NOMO-1 (cell line): ENCODE results near the gene WFDC1.

Source experiments
- DNase-seq, 2 experiments: peaks; one replicate each; lab custom pipeline; 2025; ENCODE audit not compliant: unreplicated experiment in 2 of 2; lab: John Stamatoyannopoulos, UW

The WFDC1 gene

DNA sequence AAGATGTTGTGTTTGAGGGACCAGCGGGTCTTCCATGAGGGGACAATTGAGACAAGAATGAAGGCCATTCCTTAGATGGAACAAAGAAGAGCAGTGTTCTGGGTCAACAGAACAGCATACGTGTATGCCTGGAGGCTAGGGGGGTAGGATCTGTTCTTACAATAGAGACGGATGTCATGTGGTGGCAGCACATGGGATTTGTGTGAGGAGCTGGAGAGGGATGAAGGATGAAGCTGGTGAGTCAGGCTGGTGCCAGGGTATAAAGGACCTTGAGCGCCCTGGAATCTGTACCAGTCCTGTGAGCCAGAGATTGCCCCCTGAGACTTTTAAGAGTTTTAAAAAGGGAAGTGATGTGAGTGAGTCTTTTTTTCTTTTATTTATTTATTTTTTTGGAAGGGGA, 22.8 kb upstream of the WFDC1 start:
- no peak for DNase-seq

DNA sequence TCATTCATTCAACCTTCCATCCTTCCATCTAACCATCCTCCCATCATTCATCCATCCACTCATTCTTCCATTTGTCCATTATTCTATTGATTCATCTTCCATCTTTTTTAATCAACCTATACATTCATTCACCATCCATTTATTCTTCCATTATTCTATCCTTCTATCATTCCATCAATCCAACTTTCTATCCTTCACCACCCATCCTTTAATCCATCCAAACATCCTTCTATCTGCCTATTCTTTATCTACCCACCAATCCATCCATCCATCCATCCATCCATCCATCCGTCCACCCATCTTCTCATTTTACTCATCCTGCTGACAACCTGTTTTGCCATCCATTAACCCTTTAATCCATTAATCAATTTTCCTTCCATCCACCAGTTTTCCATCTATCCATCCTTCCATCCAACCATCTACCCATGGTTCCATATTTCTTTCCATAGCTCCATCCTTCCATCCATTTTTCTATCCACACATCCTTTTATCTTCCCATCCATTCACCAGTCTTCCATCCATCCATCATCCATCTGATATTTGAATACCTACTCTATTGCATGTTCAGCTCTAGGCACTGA, 21.8 kb upstream of the WFDC1 start:
- no peak for DNase-seq

DNA sequence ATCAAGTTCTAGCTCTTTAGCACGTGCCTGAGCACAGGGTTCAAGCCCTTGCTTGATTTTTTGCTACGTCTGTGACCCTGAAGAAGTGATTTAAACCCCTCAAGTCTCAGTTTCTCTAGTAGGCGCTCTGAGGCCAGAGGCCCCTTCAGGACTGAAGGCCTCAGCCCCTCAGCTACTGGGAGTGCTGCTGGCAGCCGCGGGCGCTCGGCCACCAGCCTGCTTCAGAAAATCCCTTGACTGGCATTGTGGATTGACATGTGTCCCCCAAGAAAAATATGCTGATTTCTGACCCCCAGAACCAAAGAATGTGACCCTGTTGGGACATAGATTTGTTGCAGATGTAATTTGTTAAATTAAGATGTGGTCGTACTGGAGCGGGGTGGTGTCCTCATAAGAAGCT, 20.2 kb upstream of the WFDC1 start:
- no peak for DNase-seq

DNA sequence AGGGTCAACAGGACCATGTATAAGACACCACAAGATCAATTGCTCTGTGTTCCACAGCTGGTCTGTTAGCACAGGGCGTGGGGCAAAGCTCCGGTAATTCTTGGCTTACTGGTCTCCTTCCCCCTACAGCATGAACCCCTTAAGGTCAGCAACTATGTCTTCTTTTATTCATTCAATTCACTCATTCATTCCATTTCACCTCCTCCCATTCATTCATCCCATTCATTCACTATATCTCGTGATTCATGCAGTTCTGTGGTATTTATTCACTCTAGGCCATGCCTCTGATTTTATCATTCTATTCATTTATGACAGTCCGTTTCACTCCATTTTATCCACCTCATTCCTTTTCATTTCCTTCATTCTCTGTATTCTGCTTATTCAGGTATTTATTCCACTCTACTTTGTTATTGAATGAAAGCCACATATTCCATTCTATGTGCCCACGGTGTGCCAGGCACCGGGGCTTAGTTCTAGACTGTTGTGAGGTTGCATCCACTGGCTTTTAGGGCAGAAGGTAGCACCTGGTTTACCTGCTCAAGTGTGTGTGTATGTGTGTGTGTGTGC, 19.0 kb upstream of the WFDC1 start:
- no peak for DNase-seq

DNA sequence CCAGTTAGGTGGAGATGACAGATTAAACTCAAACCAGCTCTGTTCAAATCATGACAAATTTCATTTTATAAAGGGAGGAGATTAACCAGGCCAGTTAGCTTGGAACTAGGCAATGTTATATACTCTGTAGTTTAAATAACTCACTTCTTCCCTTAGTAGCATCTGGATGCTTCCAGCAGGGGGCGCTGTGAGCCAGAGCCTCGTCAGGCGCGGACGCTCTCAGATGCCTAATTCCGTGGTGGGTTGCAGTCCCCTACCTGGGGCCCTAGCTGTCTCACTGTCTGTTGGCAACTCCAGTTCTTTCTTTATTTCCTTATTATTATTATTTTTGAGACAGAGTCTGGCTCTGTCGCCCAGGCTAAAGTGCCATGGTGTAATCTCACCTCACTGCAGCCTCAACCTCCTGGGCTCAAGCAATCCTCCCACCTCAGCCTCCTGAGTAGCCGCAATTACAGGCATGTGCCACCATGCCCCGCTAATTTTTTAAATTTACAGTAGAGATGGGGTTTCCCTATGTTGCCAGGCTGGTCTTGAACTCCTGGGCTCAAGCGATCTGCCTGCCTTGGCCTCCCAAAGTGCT, 17.3 kb upstream of the WFDC1 start:
- peak; percentile 40 to 53 for DNase-seq

DNA sequence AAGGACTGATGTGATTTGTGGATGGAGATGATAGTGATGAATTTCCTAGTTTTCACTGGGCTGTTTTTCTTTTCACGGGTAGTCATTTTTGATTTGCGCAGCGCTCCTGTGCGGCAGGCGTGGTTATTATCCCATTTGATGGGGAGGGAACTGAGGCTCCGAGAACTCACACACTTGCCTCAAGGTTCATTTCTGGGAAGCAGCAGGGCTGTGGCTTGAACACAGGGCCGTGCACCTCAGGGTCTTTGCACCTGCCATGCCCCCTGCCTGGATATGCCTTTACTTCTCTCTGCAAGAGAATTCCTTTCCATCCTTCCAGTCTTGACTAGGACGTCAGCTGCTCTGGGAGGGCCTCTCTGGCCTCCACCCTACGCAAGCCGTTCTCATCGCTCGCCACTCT, 16.3 kb upstream of the WFDC1 start:
- DNase-seq, result no peak

DNA sequence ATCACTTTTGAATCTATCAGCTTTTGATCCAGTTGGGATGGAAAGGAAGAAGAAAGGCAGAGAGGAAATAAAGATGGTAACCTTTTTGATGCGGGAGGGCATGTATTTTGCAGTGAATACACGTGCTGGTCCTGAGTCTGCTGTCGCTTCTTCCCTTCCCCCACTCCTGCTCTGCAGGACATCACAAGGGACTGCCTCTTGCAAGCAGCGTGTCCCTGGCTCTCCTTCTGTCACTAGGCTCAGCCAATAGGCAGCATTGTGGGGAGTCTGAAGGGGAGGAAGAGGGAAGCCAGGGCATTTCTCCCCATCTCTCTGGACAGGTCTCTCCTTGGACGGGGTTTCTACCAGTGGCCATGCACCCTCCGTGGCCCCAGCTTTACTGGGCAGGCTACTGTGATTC, 15.7 kb upstream of the WFDC1 start:
- DNase-seq, result no peak

DNA sequence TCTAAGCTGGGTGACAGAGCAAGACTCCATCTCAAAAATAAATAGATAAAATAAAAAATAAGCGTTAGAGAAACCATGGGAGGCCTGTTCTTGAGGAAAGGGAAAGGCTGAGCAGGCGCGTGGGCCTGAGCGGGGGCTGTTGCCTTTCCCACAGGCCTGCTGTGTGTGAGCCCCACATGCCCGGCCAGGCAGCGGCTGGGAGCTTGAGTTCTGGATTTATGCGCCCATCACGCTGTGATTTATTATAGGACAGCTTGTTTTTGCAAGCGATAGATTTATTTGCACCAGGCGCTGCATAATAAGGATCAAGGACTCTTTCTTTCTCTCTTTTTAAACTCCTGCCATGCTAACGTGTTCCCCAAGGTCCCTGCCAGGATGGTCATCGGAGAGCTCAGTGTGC, 14.8 kb upstream of the WFDC1 start:
- DNase-seq, result no peak

DNA sequence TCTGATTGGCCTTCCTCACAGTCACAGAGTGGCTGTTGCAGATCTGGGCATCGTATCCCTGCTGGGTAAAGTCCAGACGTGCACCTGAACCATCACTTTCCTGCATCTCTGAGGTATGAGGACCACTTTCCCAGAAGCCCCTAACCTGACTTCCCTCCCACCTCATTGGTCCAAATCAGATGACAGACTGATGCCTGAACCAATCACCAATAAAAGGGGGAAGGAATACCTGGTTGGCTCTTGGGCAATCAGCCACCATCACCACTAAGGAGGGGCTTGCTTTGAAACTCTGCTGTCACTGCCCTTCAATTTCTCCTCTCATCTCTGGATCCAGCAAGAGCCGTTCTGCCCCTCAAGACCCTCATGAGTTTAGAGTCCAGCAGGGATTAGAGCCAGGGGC, 13.6 kb upstream of the WFDC1 start:
- DNase-seq, result no peak

DNA sequence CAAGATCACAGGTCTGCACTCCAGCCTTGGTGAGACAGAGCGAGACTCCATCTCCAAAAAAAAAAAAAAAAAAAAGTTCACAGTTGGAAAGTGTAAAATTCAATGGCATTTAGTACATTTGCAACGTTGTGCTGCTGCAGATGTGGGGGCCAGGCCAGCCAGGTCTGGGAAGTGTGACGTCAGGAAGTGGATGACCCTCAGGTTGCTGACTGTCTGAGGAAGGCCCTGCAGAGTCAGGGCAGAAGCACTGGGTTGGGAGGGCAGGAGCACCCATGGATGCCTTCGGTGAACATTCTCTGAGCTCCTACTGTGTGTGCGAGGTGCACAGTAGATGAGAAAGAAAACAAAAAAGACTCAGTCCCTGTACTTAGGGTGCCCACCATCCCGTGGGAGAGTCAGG, 12.1 kb upstream of the WFDC1 start:
- DNase-seq, result no peak

DNA sequence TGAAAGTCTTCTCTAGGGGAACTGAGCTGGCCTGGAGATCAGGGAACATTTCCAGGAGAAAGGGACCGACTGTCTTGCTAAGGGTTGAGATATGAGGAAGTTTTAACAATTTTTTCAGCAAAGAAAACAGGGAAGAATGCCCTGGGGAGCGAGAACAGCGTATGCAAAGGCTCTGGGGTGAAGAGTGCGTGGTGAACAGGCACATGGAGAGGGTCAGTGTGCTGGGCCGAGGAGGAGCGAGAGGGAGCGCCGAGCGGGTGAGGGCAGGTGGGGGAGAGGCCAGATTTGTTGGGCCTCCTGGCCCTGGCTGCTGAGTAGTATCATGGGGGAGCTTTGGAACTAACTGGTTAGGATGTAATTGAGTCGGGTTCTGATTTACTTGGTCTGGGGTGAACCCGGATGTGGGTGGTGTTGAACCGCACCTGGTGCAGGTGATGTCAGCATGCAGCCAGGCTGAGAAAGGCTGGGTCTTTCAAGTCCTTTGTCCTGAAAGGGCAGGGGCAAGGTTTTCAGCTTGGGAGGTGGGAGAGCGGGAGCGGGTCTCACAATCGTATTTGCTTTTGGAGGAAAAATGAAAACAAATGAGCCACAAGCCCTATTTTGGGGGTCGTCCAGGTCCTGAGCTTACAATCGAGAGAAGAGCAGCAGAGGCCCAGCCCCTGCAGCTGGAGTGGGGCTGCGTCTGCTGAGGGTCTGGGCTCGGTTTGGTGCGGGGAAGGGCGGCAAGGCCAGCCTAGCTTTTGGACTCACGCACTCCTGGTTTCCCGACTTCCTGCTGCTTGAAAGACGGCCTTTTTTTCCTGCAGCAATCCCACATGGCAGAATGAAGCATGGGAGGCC, 11.1 kb upstream of the WFDC1 start:
- no peak for DNase-seq

DNA sequence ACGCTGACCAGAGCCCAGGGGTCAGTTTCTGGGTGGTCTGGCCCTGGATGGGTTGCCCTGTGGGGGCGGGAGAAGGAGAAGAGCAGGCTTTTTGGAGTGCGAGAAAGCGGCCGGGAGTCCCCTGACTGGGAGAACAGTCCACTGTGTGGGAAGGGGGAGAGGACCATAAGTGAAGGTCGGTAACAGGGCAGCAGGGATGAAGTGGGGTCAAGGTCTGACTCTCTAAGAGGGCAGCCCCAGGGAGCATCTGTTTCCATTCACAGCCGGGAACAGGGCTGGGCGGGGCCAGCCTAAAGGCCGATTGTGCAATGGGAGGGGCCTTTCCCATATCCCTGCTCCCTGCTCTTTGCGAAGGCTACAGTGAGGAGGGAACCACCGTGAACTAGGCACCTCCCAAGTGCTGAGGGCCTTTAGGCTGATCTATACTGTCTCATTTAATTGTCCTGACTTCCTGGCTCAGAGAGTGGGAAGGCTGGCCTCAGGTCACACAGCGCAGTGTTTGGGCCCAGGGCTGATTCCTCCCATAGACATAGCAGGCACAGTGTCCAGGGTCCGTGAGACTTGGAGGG, 10.4 kb upstream of the WFDC1 start:
- DNase-seq, result no peak

DNA sequence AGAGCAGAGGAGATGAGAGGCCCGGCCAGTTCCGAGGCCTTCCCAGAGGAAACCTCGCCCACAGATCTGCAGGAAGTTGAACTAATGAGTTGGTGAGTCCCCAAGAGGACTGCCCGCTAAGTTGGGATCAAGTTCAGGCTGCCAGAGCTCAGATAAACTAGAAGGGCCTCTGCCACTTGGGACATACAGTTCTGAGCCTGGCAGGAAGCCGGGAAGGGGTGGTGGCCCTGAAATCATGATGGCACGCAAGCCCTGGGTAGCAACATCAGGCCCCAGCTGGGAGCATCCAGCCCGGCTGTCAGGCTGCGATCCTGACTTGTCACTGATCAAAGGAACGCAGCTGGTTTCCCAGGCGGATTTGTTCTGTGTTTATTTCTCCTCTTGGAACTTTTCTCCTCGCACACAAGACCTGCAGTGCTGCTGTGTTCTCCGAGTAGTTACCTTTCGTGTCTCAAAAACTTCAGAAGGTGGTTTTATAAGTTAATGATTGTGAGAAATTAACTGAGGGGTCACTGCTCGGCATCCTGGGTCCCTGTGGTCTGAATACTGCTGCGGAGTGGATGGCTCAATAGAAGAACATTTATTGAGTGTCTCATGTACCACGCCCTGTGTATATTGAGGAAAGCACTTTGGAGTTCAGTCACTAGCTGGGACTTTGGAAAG, 8.0 kb upstream of the WFDC1 start:
- no peak for DNase-seq

DNA sequence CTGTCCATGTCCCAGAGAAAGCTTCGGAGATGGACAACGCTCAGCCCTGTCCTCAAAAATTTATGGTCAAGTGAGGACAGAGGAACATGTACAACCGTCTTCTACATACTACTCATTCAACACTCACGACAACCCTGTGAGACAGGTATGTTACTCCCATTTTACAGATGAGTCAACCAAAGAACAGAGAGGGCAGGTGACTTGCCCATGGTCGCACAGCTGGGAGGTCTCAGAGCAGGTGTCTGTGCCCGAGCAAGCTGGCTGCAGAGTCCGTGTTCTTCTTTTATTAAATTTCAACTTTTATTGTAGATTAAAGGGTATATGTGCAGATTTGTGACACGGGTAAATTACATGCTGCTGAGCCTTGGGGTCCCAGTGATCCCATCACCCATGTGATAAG, 5.8 kb upstream of the WFDC1 start:
- DNase-seq, result no peak

DNA sequence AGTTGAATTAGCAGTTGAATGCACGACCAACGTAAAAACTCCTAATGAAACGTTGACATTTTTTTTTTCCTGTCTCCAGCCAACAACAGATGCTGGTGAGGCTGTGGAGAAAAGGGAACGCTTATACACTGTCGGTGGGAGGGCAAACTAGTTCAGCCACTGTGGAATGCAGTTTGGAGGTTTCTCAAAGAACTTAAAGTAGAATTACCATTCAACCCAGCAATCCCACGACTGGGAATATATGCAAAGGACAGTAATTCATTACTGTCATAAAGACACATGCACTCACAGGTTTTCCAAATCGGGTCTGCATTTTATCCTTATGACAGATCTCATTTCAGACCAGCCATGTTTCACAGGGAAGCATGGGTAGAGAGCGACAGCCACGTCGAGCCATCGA, 3.5 kb upstream of the WFDC1 start:
- DNase-seq, result no peak

DNA sequence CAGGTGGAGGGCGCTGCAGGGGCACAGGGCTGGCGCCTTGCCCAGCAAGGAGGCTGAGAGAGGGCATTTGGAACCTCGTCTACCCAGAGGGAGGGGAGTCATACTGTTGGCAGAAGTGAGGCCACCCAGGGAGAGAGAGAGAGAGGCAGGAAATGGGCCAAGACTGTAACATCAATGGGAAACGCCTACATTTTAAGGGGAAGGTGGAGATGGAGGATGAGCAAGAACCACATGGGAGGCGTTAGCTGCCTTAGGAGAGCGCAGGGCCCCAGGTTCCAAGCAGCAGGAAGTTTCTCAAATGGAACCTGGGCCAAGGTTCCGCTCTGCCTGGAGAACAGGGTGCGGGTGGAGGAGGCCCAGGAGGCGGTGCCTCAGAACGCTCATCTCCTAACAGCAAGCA, 2.7 kb upstream of the WFDC1 start:
- DNase-seq, result peak; percentile 24 to 25

DNA sequence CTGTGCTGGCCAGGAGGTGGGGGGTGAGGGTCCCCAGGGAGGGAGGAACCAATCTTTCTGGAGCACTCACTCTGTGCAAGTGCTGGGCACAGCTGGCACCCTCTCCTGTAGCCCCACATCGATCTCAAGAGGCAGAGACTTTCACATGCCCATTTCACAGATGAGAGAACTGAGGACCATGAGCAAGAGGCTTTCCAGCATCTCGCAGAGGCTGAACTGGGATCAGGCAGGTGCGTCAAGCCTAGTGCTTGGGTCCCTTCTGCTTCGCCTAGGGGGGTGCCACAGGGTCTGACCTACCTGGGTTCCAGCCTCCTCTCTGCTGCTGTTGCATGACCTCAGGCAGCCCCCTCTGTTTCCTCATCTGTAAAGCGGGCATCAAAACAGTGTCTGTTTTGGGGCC, 1.3 kb upstream of the WFDC1 start:
- no peak for DNase-seq

DNA sequence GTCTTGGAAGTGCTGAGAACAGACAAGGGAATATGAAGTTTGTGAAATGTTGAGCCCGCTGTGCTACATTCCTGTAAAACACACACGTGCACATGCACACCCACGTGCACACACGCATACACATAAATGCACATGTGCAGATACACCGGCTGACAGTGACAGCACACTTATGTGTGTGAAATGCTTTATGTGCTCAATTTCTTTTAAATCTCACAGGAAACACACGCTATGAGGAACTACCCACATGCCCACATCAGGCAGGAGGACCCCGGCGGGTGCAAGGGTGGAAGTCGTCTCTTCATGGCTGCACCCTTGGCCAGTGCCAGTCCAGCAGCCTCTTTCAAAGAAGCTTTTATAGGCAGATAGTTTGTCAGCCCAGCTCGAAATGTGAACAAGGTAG, 561 bp upstream of the WFDC1 start:
- peak in 1 of 2 experiments; percentile 19 for DNase-seq

DNA sequence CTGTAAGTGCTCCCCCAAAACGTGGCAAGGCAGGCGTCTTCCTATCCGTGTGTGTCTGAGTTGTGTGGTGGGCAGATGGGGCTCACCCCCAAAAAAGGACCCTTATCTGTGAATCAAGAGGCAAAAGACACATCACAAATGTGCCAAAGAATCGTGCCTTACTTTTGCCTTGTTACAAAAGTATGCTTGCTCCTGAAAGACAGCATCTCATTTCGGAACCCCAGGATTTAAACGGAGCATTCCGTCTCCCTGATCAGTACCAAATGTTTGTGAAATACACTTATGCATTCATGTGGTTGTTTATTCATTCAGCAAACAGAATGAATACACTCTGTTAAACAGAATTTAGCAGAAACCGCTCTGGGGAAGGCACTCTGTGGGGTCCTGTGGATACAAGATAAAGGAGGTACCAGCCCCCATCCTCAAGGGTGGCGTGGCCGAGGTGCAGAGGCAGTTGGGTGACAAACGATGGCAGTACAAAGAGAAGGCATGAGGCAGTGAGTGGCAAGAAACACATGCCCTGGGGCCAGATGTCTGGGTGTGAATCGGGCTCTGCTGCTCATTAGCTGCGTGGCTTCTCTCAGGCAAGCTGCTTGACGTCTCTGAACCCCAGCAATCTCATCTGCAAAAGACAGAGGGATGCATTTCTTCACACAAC, 654 bp downstream of the WFDC1 start:
- DNase-seq, result no peak

DNA sequence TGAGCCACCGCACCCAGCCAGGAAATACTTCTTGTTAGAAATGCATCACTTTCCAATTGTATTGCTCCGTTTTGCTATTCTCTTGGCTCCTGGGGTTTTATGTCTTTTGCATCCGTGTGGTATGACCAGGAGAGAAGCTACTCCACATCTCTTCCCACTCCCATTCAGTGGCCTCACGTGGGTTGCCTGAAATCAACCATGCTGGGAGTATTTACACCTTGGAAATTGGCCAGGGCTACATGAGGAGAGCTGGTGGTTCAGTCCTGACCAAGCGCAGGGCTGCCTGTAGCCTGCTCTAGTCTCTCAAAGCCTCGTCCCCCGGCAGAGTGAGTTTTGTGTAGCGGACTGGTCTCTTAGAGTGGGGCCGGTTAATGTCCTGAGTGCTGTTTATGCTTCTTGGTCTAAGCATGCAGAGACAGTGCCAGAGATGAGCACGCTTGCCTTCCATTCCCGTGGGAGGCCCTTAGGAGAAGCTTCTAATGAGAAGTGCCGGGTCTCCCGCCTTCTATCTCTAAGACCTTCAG, 3.8 kb downstream of the WFDC1 start:
- DNase-seq, result no peak
